ENCODE data around the gene SMIM32.

SMIM32 gene

DNA sequence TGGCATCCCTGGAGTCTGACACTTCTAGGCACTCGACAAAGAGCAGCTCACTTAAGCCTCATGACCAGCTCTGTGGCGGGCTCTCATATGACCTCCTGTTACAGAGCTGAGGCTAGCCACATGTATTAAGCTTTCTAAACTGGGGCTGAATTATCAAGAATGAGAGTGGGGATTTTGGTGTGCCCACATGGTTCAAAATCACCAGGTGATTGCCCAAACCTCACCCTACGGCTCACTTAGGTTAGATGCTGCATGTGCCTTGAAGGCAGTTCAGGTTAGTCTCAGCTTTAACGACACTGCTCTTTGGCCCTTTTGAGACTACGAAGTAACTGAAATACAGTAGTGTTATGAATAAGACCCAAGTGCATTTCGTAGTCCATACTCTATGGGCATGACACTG lies 39.4 kb upstream of the SMIM32 start:
- H3K27me3 ChIP-seq (ENCODE audit: insufficient read depth, poor library complexity, severe bottlenecking) = no peaks in the 10 kb centered on the region
- TF ChIP-seq, protein P1, sequence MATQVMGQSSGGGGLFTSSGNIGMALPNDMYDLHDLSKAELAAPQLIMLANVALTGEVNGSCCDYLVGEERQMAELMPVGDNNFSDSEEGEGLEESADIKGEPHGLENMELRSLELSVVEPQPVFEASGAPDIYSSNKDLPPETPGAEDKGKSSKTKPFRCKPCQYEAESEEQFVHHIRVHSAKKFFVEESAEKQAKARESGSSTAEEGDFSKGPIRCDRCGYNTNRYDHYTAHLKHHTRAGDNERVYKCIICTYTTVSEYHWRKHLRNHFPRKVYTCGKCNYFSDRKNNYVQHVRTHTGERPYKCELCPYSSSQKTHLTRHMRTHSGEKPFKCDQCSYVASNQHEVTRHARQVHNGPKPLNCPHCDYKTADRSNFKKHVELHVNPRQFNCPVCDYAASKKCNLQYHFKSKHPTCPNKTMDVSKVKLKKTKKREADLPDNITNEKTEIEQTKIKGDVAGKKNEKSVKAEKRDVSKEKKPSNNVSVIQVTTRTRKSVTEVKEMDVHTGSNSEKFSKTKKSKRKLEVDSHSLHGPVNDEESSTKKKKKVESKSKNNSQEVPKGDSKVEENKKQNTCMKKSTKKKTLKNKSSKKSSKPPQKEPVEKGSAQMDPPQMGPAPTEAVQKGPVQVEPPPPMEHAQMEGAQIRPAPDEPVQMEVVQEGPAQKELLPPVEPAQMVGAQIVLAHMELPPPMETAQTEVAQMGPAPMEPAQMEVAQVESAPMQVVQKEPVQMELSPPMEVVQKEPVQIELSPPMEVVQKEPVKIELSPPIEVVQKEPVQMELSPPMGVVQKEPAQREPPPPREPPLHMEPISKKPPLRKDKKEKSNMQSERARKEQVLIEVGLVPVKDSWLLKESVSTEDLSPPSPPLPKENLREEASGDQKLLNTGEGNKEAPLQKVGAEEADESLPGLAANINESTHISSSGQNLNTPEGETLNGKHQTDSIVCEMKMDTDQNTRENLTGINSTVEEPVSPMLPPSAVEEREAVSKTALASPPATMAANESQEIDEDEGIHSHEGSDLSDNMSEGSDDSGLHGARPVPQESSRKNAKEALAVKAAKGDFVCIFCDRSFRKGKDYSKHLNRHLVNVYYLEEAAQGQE (IDR thresholded peaks at IDR 0.05; ENCODE audit: insufficient replicate concordance, low read depth) = no peak
- TF ChIP-seq, protein P2, sequence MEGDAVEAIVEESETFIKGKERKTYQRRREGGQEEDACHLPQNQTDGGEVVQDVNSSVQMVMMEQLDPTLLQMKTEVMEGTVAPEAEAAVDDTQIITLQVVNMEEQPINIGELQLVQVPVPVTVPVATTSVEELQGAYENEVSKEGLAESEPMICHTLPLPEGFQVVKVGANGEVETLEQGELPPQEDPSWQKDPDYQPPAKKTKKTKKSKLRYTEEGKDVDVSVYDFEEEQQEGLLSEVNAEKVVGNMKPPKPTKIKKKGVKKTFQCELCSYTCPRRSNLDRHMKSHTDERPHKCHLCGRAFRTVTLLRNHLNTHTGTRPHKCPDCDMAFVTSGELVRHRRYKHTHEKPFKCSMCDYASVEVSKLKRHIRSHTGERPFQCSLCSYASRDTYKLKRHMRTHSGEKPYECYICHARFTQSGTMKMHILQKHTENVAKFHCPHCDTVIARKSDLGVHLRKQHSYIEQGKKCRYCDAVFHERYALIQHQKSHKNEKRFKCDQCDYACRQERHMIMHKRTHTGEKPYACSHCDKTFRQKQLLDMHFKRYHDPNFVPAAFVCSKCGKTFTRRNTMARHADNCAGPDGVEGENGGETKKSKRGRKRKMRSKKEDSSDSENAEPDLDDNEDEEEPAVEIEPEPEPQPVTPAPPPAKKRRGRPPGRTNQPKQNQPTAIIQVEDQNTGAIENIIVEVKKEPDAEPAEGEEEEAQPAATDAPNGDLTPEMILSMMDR (IDR thresholded peaks at IDR 0.05; ENCODE audit: insufficient read depth, low read length) = no peak
- TF ChIP-seq POLR2AphosphoS5 (IDR thresholded peaks at IDR 0.05; ENCODE audit: low read depth) = no peak
- no peak for TF ChIP-seq GABPA (IDR thresholded peaks at IDR 0.05; ENCODE audit: low read depth)
- no peak for TF ChIP-seq SPI1 (IDR thresholded peaks at IDR 0.05; ENCODE audit: borderline replicate concordance, low read depth)
- DNase-seq (ENCODE audit: low read depth in 1 of 2, low spot score in 1 of 2) = no peak
- H3K27ac ChIP-seq (replicated peaks) = no peak overlapping the region
- H3K4me3 ChIP-seq (replicated peaks; ENCODE audit: insufficient read depth, low read length) = no peak overlapping the region

DNA sequence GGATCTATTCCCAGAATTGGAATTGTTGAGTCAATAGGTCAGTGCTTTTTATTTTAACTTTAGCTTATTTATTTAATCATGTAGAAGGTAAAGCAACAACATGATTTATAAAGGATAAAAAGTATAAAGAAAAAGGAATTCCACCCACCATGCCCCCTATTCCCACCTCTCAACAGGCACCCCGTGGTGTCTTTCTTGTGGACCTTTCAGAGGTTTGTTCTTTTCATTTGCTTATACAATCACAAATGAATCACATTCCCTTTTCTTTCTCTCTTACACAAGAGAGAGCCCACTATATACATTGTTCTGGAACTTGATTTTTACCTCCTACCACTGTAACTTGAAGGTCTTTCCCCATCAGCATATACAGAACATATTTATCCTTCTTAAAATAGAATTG lies 37.2 kb upstream of the SMIM32 start:
- TF ChIP-seq GABPA (IDR thresholded peaks at IDR 0.05; ENCODE audit: low read depth) = no peak
- no peak for TF ChIP-seq SPI1 (IDR thresholded peaks at IDR 0.05; ENCODE audit: borderline replicate concordance, low read depth)
- TF ChIP-seq POLR2AphosphoS5 (IDR thresholded peaks at IDR 0.05; ENCODE audit: low read depth) = no peak
- TF ChIP-seq, protein P2 (IDR thresholded peaks at IDR 0.05; ENCODE audit: insufficient read depth, low read length) = no peak
- TF ChIP-seq, protein P1 (IDR thresholded peaks at IDR 0.05; ENCODE audit: insufficient replicate concordance, low read depth) = no peak
- Histone ChIP-seq H3K4me3 (replicated peaks; ENCODE audit: insufficient read depth, low read length) (no peak overlapping the region), H3K27me3 (ENCODE audit: insufficient read depth, poor library complexity, severe bottlenecking) (no peaks in the 10 kb centered on the region), H3K27ac (replicated peaks) (no peak overlapping the region)
- DNase-seq (ENCODE audit: low read depth in 1 of 2, low spot score in 1 of 2) = no peak

DNA sequence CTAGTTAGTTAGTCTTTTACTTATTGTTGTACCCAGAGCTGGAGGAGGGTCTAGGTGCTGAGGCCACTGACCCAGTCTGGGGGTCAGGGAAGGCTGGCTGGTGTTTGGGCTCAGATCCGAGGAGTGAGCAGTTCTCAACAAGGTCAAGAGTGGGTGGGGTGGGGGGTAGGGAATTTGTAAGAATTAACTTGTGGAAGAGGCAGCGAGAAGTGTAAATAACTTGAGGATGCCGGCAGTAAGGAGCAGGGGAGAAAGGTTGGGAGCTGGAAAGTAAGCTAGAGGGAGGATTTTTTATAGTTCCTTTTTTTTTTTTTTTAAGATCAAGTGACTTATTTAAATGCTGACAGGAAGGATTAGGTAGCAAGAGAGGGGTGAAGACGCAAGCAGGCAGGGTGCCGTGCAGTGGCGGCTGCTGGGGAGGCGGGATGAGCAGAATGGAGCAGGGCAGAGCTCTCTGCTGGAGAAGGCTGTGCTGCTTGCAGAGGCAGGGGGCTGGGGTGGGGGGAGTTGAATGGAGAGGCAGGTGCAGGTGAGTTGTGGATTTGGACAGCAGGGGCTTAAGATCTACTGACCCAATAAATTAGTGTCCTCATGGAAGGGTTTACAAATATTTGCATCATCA lies 35.3 kb upstream of the SMIM32 start:
- no peak for DNase-seq (ENCODE audit: low read depth in 1 of 2, low spot score in 1 of 2)
- TF ChIP-seq, protein P2 (IDR thresholded peaks at IDR 0.05; ENCODE audit: insufficient read depth, low read length) = no peak
- no peak for TF ChIP-seq SPI1 (IDR thresholded peaks at IDR 0.05; ENCODE audit: borderline replicate concordance, low read depth)
- TF ChIP-seq POLR2AphosphoS5 (IDR thresholded peaks at IDR 0.05; ENCODE audit: low read depth) = no peak
- TF ChIP-seq, protein P1 (IDR thresholded peaks at IDR 0.05; ENCODE audit: insufficient replicate concordance, low read depth) = no peak
- TF ChIP-seq GABPA (IDR thresholded peaks at IDR 0.05; ENCODE audit: low read depth) = no peak
- no peaks in the 10 kb centered on the region for H3K27me3 ChIP-seq (ENCODE audit: insufficient read depth, poor library complexity, severe bottlenecking)
- no peak overlapping the region for H3K4me3 ChIP-seq (replicated peaks; ENCODE audit: insufficient read depth, low read length)
- H3K27ac ChIP-seq (replicated peaks) = no peak overlapping the region
